ENCODE results near the gene ASB16. TPM values are rescaled to one million over a fixed set of nuclear protein-coding genes. Genes with fewer than 3 reads are reported as not detected.

Gene ASB16
- total and polyA plus RNA-seq, 9 of the 15 experiments (the other 6 are each of a cell fraction or from before 2014, with no cell fraction given), result 0.03 to 0.07 TPM; not detected in 7

GRCh38 chr17:44210342-44211192 is 40.1 kb downstream of the ASB16 start (continued):
- TF ChIP-seq ZNF699 (CRISPR knock-in tag; IDR thresholded peaks at IDR 0.05; ENCODE audit: insufficient replicate concordance), result no peak
- TF ChIP-seq CHCHD3 (CRISPR knock-in tag; IDR thresholded peaks at IDR 0.05), result no peak
- TF ChIP-seq C11orf30 (IDR thresholded peaks at IDR 0.05; ENCODE audit: low read depth), result no peak
- no peak for TF ChIP-seq ETS2 (tag; IDR thresholded peaks at IDR 0.05; ENCODE audit: borderline replicate concordance, poor library complexity, severe bottlenecking)
- TF ChIP-seq ZNF134 (CRISPR knock-in tag; conservative IDR thresholded peaks at IDR 0.05), result no peak
- peak; percentile 63; the same call in 1 of the 2 replicates for TF ChIP-seq JUN (IDR thresholded peaks at IDR 0.05; ENCODE audit: borderline replicate concordance, low read depth, low read length)
- TF ChIP-seq JUN (CRISPR knock-in tag; IDR thresholded peaks at IDR 0.05; ENCODE audit: borderline replicate concordance), result no peak; the same call in 1 of the 2 replicates
- no peak for TF ChIP-seq HNRNPUL1 (IDR thresholded peaks at IDR 0.05; ENCODE audit: low read length)
- TF ChIP-seq RFX7 (CRISPR knock-in tag; IDR thresholded peaks at IDR 0.05), result no peak
- peak; percentile 99 to 100 (median 99) for TF ChIP-seq CTCF (IDR thresholded peaks at IDR 0.05 in 2 of 3, conservative IDR thresholded peaks at IDR 0.05 in 1 of 3; ENCODE audit: insufficient read depth in 2 of 3, low read depth in 1 of 3, low read length in 3 of 3)
- TF ChIP-seq ZNF354B (CRISPR knock-in tag; IDR thresholded peaks at IDR 0.05), result no peak
- no peak for TF ChIP-seq DDX20 (tag; IDR thresholded peaks at IDR 0.05; ENCODE audit: low read depth)
- TF ChIP-seq ZNF165 (CRISPR knock-in tag; IDR thresholded peaks at IDR 0.05; ENCODE audit: borderline replicate concordance), result no peak
- no peak for TF ChIP-seq ELK3 (CRISPR knock-in tag; IDR thresholded peaks at IDR 0.05)
- peak; percentile 82; the same call in 1 of the 2 replicates for TF ChIP-seq KDM2B (CRISPR knock-in tag; IDR thresholded peaks at IDR 0.05)
- TF ChIP-seq ZEB2 (IDR thresholded peaks at IDR 0.05), result no peak
- TF ChIP-seq ZBTB43 (CRISPR knock-in tag; IDR thresholded peaks at IDR 0.05), result no peak
- TF ChIP-seq GABPB1 (CRISPR knock-in tag; IDR thresholded peaks at IDR 0.05), result peak; percentile 82
- TF ChIP-seq TCF15 (CRISPR knock-in tag; IDR thresholded peaks at IDR 0.05), result no peak
- TF ChIP-seq ETV6 (IDR thresholded peaks at IDR 0.05; ENCODE audit: borderline replicate concordance in 1 of 2, low read depth in 2 of 2, low read length in 1 of 2), result no peak; a peak in 1 of 4 replicates
- peak; percentile 71; the same call in 1 of the 2 replicates for TF ChIP-seq ETV6 (CRISPR knock-in tag; IDR thresholded peaks at IDR 0.05; ENCODE audit: borderline replicate concordance)
